Cardiac fibroblast (primary cell): ENCODE results near the gene SEC14L3.

ENCODE experiments used
- DNase-seq, 2 donors: peaks; one replicate each; pipeline versions ENCODE4 v3.0.0 to v3.0.0-alpha.2; 2010; ENCODE audit warnings: low read depth in 2 of 2
- H3K4me3 ChIP-seq, 2 donors: replicated peaks in 1 of 2; 1 replicate in 1 of 2; 2 replicates in 1 of 2; pipeline ENCODE4 v1.5.1; 2011; ENCODE audit warnings: low read depth in 2 of 2, low read length in 2 of 2, mild to moderate bottlenecking in 2 of 2, moderate library complexity in 1 of 2
- TF ChIP-seq, protein P1 (sequence below): IDR thresholded peaks from one replicate; pipeline ENCODE4 v1.5.1; 2011; ENCODE audit warnings: low read depth, mild to moderate bottlenecking, low read length, inconsistent platforms

The SEC14L3 gene

DNA sequence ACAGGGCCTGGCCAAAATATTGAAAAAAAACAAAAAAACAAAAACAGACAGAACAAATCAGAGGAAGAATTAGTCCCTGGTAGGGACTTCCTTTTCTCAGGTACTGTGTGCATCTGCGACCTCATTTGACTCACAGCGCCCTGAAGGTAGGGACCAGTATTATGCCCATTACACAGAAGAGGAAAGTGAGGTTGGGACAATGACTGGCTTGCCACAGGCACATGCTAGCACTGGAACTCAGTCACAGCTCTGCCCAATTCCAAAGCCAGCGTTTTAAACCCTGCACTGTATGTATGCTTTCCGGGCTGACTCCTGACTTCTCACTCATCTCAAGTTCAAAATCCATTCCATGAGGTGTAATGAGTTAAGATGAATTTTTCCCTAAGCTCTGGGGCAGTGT is 30.3 kb upstream of the SEC14L3 start:
- TF ChIP-seq, protein P1, sequence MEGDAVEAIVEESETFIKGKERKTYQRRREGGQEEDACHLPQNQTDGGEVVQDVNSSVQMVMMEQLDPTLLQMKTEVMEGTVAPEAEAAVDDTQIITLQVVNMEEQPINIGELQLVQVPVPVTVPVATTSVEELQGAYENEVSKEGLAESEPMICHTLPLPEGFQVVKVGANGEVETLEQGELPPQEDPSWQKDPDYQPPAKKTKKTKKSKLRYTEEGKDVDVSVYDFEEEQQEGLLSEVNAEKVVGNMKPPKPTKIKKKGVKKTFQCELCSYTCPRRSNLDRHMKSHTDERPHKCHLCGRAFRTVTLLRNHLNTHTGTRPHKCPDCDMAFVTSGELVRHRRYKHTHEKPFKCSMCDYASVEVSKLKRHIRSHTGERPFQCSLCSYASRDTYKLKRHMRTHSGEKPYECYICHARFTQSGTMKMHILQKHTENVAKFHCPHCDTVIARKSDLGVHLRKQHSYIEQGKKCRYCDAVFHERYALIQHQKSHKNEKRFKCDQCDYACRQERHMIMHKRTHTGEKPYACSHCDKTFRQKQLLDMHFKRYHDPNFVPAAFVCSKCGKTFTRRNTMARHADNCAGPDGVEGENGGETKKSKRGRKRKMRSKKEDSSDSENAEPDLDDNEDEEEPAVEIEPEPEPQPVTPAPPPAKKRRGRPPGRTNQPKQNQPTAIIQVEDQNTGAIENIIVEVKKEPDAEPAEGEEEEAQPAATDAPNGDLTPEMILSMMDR, result no peak
- DNase-seq, result no peak
- no peak overlapping the region for H3K4me3 ChIP-seq

DNA sequence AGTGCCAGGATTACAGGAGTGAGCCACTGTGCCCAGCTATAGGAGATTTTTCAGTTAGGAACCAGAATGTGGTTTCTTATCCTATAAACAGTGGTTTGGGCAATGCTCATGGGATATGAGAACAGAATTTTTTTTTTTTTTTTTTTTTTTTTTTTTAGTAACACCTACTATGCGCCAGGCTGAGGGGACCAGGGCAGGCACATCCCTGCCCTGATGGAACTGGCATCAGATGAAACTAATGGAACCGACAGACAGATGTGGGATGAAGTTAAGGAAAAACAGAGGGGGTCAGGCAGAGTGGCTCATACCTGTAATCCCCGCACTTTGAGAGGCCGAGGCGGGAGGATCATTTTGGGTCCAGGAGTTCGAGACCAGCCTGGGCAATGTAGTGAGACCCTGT is 28.8 kb upstream of the SEC14L3 start:
- TF ChIP-seq, protein P1, result no peak
- no peak for DNase-seq
- no peak overlapping the region for H3K4me3 ChIP-seq

DNA sequence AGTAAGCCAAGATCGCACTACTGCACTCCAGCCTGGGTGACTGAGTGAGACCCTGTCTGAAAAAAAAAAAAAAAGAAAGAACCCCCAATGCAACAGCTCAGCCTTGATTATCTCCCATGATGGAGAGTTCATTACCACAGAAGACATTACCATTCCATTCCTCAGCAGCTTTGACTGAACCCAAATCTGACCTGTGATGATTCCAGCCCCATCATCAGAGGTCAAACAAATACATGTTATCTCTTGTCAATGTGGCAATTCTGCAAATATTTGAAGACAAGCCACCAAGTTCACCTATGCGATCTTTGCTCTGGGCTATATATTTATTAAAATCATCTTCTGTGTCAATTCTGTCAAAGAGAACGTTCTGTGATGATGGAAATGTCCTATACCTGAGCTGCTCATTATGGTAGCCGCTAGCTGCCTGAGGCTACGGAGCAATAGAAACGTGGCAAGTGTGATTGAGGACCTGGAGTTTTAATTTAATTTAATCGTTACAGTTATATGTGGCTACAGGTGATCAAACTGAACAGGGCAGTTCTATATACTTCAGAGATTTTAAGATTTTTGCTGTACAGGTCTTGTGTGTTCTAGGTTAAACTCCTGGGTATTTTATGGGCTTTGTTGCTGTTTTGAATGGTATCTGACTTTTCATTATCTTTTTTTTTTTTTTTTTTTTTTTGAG is 25.8 kb upstream of the SEC14L3 start:
- TF ChIP-seq, protein P1, result no peak
- H3K4me3 ChIP-seq, result no peak overlapping the region
- no peak for DNase-seq

DNA sequence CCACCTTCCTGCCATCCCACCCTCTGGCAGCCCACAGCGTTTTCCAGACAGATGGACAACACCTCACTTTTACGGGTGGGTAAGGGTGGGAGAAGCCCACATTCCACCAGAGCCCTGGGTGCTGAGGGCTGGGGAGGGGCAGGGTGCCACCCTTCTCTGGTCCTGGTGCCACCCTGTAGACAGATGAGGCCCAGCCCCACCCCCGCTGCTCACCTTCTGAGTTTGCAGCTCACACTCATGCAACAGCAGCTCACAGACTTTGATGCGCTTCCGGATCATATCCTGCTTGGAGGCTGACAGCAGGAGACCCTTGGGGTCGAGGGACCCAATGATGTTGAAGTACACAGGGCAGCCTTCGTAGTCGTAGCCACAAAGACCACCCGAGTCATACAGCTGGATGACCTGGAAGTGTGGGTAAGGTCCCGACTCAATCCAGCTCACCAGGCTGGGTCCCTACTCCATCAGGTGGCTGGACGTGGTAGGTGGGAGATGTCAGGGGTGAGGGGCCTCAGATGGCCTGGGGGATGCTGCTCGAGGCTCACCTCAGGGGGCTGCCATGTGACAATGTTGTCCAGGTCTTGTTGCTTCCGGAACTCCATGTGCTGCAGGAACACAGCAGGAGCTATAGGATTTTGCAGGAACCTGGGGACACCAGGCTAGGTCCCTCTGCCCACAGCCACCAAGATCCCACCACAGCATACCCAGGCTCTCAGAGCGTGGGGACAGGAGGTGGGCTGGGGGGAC is 23.4 kb upstream of the SEC14L3 start:
- TF ChIP-seq, protein P1, result no peak
- no peak for DNase-seq
- no peak overlapping the region for H3K4me3 ChIP-seq

DNA sequence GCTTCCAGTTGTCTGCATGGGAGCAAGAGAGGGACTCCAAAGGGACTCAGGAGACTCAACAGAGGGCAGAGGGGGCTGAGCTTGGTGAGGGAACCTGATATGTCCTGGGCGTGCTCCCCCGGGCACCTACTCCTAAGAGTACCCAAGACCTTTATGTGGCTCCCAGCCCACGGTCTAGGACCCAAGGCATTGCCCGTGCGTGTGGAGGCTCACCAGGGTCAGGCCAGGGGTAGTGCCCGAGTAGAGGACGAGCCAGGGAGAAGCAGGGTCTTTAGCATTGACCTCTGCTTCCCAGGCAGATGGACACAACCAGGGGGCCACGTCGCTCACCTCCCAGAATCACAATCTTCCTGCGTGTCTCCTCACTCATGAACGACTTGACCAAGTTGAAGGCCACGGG is 20.3 kb upstream of the SEC14L3 start:
- TF ChIP-seq, protein P1, result no peak
- no peak for DNase-seq
- H3K4me3 ChIP-seq, result no peak overlapping the region

DNA sequence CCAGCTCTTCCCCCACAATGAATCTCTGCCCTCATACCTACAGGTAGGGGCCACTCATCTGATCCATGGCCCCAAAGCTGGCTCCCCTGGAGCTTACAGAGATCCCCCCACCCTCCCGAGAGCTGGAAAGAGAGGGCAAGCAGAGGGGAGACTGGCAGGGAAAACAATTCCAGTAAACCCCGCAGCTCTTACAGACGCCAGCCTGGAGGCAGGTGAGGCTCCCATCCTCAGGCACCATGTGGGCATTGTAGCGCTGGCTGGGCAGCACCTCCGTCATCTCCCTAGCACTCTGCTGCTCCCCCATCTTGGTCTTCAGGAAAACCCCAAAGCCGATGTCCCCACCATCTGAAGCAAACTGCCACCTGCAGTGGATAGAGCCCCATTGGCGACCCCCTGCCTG is 19.6 kb upstream of the SEC14L3 start:
- no peak for DNase-seq
- H3K4me3 ChIP-seq, result no peak overlapping the region
- TF ChIP-seq, protein P1, result no peak
